GM19452 (cell line): Measurements from ENCODE around the gene C15orf39.
"Not testable (repeated sequence)": the region's sequence is repeated elsewhere in the genome, so short reads cannot be mapped to it uniquely, and the experiment has no call there.

Experiments
- ATAC-seq: cut with Tn5 transposase; IDR thresholded peaks from one replicate; pipeline ENCODE4 v1.9.1; 2021; ENCODE audit not compliant: unreplicated experiment

The C15orf39 gene

DNA sequence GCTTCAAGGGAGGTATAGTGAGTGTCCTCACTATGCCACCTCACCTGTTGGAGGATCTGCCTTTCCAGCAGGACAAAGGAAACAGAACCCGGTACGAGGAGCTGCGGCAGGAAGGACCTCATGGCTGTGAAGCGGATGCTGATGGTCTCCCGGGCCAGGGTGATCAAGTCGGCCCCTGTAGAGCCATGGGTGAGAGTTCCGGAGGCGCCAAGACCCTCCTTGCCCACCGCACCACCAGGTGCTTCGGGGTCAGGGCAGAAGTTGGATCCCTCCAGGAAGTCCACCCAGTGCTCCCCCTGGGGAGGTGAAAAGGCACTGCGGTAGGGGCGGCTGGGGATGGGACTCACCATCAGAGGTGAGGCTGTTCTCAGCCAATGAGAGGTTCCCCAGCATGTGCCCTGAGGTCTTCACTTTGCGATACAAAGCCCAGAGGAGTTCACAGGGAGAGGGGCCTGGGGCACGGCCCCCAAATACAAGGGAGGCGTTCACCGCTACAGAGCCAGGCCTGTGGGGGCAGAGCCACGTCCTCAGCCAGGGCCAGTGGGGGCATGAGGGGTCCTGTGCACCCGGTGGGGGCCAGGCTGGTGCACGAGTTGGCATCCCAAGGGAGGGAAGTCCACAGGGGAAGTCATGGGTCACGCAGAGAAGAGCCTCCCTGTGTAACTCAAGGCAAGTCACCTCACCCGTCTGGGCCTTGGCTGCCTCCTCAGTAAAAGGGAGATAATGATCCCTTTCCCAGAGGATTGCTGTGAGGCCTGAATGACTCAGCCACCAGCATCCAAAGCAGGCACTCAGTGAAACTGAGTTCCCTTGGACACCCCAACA lies 27.7 kb downstream of the C15orf39 start:
- ATAC-seq, result no peak

GRCh38 chr15:75230016-75230343 lies 28.3 kb downstream of the C15orf39 start:
- ATAC-seq, result no peak

DNA sequence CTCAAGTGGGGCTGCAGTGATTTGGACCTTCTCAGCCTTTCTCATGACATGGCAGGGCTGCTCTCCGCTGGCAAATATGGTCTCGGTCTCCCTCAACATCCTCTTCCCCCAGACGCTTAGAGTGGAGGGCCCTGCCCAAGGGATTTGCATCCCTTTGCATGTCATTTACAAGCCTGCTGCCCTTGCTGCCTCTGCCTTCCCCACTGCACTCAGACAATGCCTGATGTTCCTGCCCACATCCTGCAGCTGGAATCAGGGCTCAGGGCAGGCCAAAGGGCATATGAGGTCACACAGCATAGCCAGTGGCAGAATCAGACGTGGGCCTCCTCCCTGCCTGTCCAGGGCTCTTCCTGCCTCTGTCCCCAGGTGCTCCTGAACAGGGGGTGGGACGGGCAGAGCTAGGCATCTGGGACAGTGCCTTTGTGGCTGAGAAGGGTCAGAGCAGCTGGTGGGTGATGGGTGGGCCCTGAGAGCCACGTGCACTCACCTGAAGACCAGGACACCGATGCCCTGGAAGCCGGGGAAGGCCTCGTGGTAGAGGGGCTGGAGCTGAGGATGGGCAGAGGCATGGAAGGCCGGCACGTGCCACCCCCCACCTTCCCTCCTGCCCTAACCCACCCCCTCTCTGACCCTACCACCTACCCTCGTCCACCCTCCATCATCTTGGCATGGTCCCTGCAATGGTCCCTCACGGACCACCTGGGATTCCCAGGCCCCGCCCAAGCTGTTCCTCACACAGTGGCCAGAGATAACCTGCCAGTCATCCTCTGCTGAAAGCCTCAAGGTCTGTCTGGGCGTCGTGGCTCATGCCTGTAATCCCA lies 29.1 kb downstream of the C15orf39 start:
- no peak for ATAC-seq

- no peak for ATAC-seq
Measured at GRCh38 chr15:75231836-75232235, 30.2 kb downstream of the C15orf39 start.

DNA sequence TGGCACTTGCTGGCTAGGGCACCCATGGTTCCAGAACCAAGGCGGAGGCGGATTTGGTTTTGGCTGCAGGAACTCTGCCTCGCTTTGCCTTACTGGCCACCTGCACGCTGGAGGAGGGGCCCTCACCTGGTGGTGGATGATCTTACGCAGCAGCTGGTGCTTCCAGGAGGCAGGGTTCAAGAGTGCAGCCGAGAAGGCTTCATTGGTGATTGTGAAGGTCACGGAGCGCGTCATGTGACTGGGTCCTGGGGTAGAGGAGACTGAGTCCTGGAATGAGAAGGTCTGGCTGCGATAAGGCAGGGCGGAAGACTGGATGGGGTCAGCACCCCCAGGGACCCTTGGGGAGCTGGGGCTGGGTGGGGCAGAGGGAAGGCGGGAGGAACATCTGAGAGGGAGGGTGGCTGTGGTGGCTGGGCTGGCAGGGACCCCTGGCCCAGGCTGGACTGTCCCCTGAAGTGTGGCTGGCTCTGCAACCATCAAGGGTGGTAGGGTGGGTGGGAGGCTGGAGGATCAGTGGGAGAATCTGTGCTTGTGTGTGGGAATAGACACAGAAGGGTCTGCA lies 30.7 kb downstream of the C15orf39 start:
- ATAC-seq, result no peak

- ATAC-seq, result no peak
Measured at GRCh38 chr15:75232826-75233503, 31.3 kb downstream of the C15orf39 start.

DNA sequence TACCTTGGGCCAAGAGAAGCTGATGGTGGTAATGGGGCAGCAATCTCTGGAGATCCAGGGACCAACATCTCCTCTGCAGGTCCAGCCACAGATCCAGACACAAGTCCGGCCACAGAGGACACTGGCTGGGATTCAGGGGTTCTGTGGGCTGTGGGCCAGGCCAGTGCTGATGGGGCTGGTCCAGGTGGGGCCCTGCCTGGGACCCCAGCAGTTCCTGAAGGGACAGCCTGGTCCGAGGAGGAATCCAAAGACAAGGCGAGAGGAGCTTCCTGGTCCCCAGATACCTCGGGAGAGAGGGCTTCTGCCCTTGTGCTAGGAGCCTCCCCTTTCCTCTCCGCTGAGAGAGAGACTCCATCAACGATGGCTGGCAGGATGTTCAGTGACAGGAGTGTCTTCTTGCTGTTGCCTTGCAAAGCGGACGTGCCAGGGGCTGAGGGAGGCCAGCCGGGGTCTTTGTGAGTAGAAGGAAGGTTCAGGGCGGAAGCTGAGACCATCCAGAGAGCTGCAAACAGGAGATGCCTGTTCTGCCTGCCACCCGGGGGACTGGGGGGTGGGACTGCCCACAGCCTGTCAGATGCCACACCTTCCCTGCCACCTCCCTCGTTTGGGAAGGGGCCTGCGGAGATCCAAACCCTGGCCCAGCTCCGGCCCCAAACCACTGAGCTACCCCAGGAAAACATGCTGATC lies 32.0 kb downstream of the C15orf39 start:
- ATAC-seq, result no peak

- ATAC-seq, result no peak
Measured at GRCh38 chr15:75234191-75234810, 32.6 kb downstream of the C15orf39 start.

GRCh38 chr15:75235051-75235673 lies 33.5 kb downstream of the C15orf39 start:
- no peak for ATAC-seq

- ATAC-seq, result no peak
Measured at GRCh38 chr15:75235760-75236729, 34.4 kb downstream of the C15orf39 start.

GRCh38 chr15:75237316-75237982 lies 35.8 kb downstream of the C15orf39 start:
- no peak for ATAC-seq

- ATAC-seq, result no peak
Measured at GRCh38 chr15:75238150-75238549, 36.5 kb downstream of the C15orf39 start.

DNA sequence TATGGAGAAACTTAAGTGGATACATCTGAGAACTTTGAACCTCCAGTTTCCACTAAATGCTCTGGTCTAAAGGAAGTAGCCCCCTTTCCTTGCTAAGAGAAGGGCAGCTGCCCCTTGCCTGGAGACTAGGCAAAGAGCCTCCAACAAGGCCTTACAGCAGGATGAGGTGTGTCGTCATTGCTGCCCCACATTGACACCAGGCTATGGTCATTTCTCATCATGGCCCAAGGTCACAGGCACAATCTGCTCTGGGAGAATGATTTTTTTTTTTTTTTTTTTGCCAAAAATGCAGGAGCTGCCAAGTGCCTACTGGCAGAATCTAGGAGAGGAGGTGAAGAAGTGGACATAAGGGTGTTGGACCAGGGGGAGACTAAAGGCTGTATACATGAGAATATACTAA lies 44.1 kb downstream of the C15orf39 start:
- ATAC-seq, result not testable (repeated sequence)

DNA sequence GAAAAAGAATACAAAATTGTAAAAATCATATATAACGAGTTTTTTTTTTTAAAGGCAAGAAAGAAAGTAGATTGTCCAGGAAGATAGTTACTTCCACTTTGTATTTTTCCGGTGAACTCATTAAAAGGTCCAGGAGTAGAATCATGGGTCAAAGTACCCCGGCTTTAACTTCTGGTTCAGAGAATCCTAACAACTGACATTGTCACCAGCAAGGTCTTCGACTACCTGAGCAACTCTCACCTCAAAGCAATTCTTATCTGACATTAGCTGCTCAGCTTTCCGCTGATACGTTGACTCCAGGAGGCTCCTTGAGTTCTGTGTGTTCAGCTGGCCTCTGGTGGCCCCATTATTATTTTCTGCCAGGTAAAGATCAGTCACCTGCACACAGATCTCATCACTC lies 47.3 kb downstream of the C15orf39 start:
- ATAC-seq, result not testable (repeated sequence)

GRCh38 chr15:75249726-75250125 lies 48.0 kb downstream of the C15orf39 start:
- no peak for ATAC-seq

GRCh38 chr15:75251343-75251742 lies 49.7 kb downstream of the C15orf39 start:
- not testable (repeated sequence) for ATAC-seq

DNA sequence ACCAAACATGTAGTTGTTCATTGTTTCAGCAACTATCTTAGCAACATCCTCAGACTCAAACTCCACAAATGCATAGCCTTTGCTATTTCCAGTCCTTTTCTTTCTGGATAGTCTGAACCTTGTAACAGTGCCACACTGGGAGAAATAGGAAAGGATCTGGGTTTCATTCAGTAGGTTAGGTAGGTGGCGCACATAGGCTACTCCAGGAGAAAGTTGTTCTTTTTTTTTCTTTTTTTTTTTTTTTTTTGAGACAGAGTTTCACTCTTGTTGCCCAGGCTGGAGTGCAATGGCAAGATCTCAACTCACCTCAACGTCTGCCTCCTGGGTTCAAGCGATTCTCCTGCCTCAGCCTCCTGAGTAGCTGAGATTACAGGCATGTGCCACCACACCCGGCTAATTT lies 50.6 kb downstream of the C15orf39 start:
- not testable (repeated sequence) for ATAC-seq

DNA sequence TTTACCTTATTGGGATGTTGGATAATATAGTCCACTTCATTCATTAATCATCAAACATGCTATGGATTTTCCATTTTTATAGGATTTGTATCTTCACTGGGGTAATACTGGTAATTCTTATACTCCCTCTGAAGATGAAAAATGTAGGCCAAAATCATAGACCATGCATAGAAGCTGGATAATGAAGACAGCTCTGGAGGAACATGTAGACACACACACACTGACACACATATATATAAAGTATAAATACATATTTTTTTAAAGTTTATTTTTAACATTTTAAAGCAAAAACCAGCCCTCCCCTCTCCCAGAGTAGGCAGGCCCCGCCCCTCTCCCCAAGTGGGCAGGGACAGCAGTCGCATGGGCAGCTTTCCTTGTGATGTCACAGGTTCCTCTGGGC lies 56.4 kb downstream of the C15orf39 start, which contains the start of gene GOLGA6C:
Gene GOLGA6C (plus strand): TSS at position 301 of the 400 bp plus-strand sequence. CDS start 265 bp downstream, outside the sequence.
- ATAC-seq, result not testable (repeated sequence)
